Stimulated activated CD4-positive, alpha-beta T cell treated with anti-CD3 and anti-CD28 coated beads, Interleukin-1b, Interleukin-23, amount 100 ng/mL, for 24 hours (primary cell): ENCODE data around the gene TRAF5.

Source experiments
- DNase-seq, 4 experiments: peaks; one replicate each; pipeline ENCODE4 v3.0.0-alpha.2; 2020; ENCODE audit warnings: low read depth in 4 of 4, low spot score in 1 of 4

Gene TRAF5

DNA sequence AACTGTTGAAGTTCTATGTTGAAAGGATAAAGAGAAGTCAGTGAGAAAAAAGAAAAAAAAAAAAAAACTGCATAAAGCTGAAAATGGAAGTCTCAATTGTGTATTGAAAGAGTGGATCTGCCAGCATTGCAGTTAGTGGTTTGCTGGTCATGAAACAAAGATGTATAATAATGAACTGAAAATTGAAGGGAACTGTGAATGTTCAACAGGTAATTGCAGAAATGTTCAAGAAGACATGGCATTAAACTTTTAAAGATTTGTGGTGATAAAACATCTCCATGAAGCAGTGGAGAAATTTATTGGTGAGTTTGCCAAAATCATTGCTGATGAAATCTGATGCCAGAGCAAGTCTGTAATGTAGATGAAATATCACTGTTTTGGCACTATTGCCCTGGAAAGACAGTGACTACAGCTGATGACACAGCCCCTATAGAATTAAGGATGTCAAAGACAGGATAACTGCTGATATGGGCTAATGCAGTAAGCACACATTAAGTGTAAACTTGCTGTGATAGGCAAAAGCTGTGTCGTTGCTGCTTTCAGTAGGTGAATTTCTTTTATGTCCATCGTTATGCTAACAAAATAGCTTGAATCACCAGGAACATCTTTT, 94.3 kb downstream of the TRAF5 start:
- no peak for DNase-seq

DNA sequence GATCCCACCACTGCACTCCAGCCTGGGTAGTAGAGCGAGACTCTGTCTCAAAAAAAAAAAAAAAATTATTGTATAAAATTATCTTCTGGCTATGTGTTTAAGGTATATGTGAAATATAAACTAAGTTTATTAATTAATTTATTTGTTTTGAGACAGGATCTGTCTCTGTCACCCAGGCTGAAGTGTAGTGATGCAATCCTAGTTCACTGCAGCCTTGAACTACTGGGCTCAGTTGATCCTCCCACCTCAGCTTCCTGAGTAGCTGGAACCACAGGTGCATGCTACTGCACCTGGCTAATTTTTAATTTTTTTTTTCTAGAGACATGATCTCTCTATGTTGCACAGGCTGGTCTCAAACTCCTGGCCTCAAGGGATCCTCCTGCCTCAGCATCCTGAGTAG, 97.4 kb downstream of the TRAF5 start:
- no peak for DNase-seq
